SJSA1 (cell line): ENCODE data around the gene ZNF132. TPM values are rescaled to one million over a fixed set of nuclear protein-coding genes. Genes with fewer than 3 reads are reported as not detected.
"Not testable (repeated sequence)": the region's sequence is repeated elsewhere in the genome, so short reads cannot be mapped to it uniquely, and the experiment has no call there.

ENCODE experiments used
- DNase-seq, 2 experiments: peaks; one replicate each; pipeline ENCODE4 v3.0.0-alpha.2; 2015 to 2020; ENCODE audit warnings: low spot score in 2 of 2, low read depth in 1 of 2
- H3K27ac ChIP-seq: fragments of 250-450 bp; sonication (Bioruptor Pico); 2 replicates; pipeline ENCODE4 v1.5.1; 2020; ENCODE audit warnings: mild to moderate bottlenecking, moderate library complexity
- H3K27me3 ChIP-seq: fragments of 250-450 bp; sonication (Bioruptor Pico); replicated peaks from 2 replicates; pipeline ENCODE4 v1.5.1; 2020; ENCODE audit warnings: mild to moderate bottlenecking, moderate library complexity
- H3K36me3 ChIP-seq: fragments of 250-450 bp; sonication (Bioruptor Pico); 2 replicates; pipeline ENCODE4 v1.5.1; 2020; ENCODE audit warnings: mild to moderate bottlenecking
- H3K4me1 ChIP-seq: fragments of 250-450 bp; sonication (Bioruptor Pico); replicated peaks from 2 replicates; pipeline ENCODE4 v1.6.1; 2021; ENCODE audit warnings: mild to moderate bottlenecking
- H3K4me3 ChIP-seq: fragments of 250-450 bp; sonication (Bioruptor Pico); 2 replicates; pipeline ENCODE4 v1.5.1; 2020; ENCODE audit warnings: mild to moderate bottlenecking
- H3K9me3 ChIP-seq: fragments of 250-450 bp; sonication (Bioruptor Pico); replicated peaks from 2 replicates; pipeline ENCODE4 v1.5.1; 2020; ENCODE audit warnings: mild to moderate bottlenecking
- total RNA-seq: library from RNA; depleted of rRNA; stranded (reverse); fragments of >200 nt; shearing (Covaris generic); gene quantifications from 2 replicates; pipeline ENCODE4 v1.2.3, GENCODE V29; 2014

The ZNF132 gene
- total RNA-seq, 1 experiment from 2014 or later, result 6.0 TPM

GRCh38 chr19:58474997-58475713 lies 35.2 kb upstream of the ZNF132 start:
- DNase-seq, result no peak
- peaks cover 29% of the 10 kb centered on the region for H3K36me3 ChIP-seq
- peak overlapping the region; percentile 50 for H3K4me3 ChIP-seq
- no peaks in the 10 kb centered on the region for H3K9me3 ChIP-seq
- H3K27me3 ChIP-seq, result no peaks in the 10 kb centered on the region
- H3K4me1 ChIP-seq, result peaks cover 30% of the 10 kb centered on the region
- H3K27ac ChIP-seq, result peak overlapping the region; percentile 63

- peak in 1 of 2 experiments; percentile 42 for DNase-seq
- Histone ChIP-seq H3K27me3 (no peaks in the 10 kb centered on the region), H3K9me3 (no peaks in the 10 kb centered on the region), H3K4me3 (no peak overlapping the region), H3K36me3 (peaks cover 30% of the 10 kb centered on the region), H3K27ac (peak overlapping the region; percentile 63), H3K4me1 (peaks cover 30% of the 10 kb centered on the region)
Measured at GRCh38 chr19:58474291-58474996, 34.5 kb upstream of the ZNF132 start.

GRCh38 chr19:58473775-58474174 lies 33.8 kb upstream of the ZNF132 start:
- Histone ChIP-seq H3K27ac (no peak overlapping the region), H3K36me3 (peaks cover 35% of the 10 kb centered on the region), H3K9me3 (no peaks in the 10 kb centered on the region), H3K4me1 (peaks cover 30% of the 10 kb centered on the region), H3K4me3 (no peak overlapping the region), H3K27me3 (no peaks in the 10 kb centered on the region)
- no peak for DNase-seq

GRCh38 chr19:58471736-58472135 lies 31.8 kb upstream of the ZNF132 start:
- peaks cover 45% of the 10 kb centered on the region for H3K36me3 ChIP-seq
- no peaks in the 10 kb centered on the region for H3K27me3 ChIP-seq
- H3K4me3 ChIP-seq, result no peak overlapping the region
- no peak for DNase-seq
- H3K9me3 ChIP-seq, result no peaks in the 10 kb centered on the region
- peaks cover 34% of the 10 kb centered on the region for H3K4me1 ChIP-seq
- H3K27ac ChIP-seq, result no peak overlapping the region

- Histone ChIP-seq H3K4me1 (peaks cover 32% of the 10 kb centered on the region), H3K36me3 (peaks cover 45% of the 10 kb centered on the region)
- not testable (repeated sequence) for H3K9me3 ChIP-seq, H3K4me3 ChIP-seq, DNase-seq, H3K27me3 ChIP-seq, H3K27ac ChIP-seq
Measured at GRCh38 chr19:58470837-58471543, 31.0 kb upstream of the ZNF132 start.

- no peak for DNase-seq
- Histone ChIP-seq H3K4me1 (peaks cover 18% of the 10 kb centered on the region), H3K4me3 (no peak overlapping the region), H3K27me3 (no peaks in the 10 kb centered on the region), H3K27ac (no peak overlapping the region), H3K36me3 (peaks cover 45% of the 10 kb centered on the region), H3K9me3 (no peaks in the 10 kb centered on the region)
Measured at GRCh38 chr19:58469241-58470013, 29.5 kb upstream of the ZNF132 start.

- Histone ChIP-seq H3K4me1 (peaks cover 12% of the 10 kb centered on the region), H3K27ac (no peak overlapping the region), H3K4me3 (0 out of 2 replicates have a peak overlapping the region, but pooled peaks have one; percentile 8), H3K9me3 (no peaks in the 10 kb centered on the region), H3K36me3 (peaks cover 37% of the 10 kb centered on the region), H3K27me3 (no peaks in the 10 kb centered on the region)
- DNase-seq, result no peak
Measured at GRCh38 chr19:58468216-58468839, 28.4 kb upstream of the ZNF132 start.

- Histone ChIP-seq H3K36me3 (peaks cover 26% of the 10 kb centered on the region), H3K4me1 (peaks cover 12% of the 10 kb centered on the region), H3K27me3 (no peaks in the 10 kb centered on the region), H3K27ac (peak within 1 kb of the TSS; percentile 38), H3K4me3 (peak within 1 kb of the TSS; percentile 70), H3K9me3 (no peaks in the 10 kb centered on the region)
- DNase-seq, result peak; percentile 92 to 97
Measured at GRCh38 chr19:58466760-58467589, 27.0 kb upstream of the ZNF132 start, which contains the start of gene ZNF324. Gene ZNF324 (plus strand): TSS chr19:58467080. CDS start chr19:58469186, 2,106 bp downstream.

- Histone ChIP-seq H3K36me3 (peaks cover 22% of the 10 kb centered on the region), H3K9me3 (no peaks in the 10 kb centered on the region)
Measured at GRCh38 chr19:58466089-58466759, 26.3 kb upstream of the ZNF132 start.

GRCh38 chr19:58460039-58460438 lies 20.1 kb upstream of the ZNF132 start:
- Histone ChIP-seq H3K4me1 (no peaks in the 10 kb centered on the region), H3K9me3 (no peaks in the 10 kb centered on the region), H3K27ac (no peak overlapping the region), H3K36me3 (peaks cover 7% of the 10 kb centered on the region; the same call in 1 of the 2 replicates), H3K27me3 (no peaks in the 10 kb centered on the region), H3K4me3 (no peak overlapping the region)
- DNase-seq, result no peak

More at GRCh38 chr19:58466089-58466759, 26.3 kb upstream of the ZNF132 start:
- Histone ChIP-seq H3K4me1 (peaks cover 12% of the 10 kb centered on the region), H3K27me3 (no peaks in the 10 kb centered on the region), H3K4me3 (peak overlapping the region; percentile 70), H3K27ac (no peak overlapping the region)
- DNase-seq, result no peak

GRCh38 chr19:58456111-58456510 lies 16.2 kb upstream of the ZNF132 start:
- Histone ChIP-seq H3K27me3 (no peaks in the 10 kb centered on the region), H3K36me3 (peaks cover 11% of the 10 kb centered on the region; the same call in 1 of the 2 replicates), H3K27ac (no peak overlapping the region), H3K9me3 (no peaks in the 10 kb centered on the region), H3K4me3 (no peak overlapping the region), H3K4me1 (peaks cover 2% of the 10 kb centered on the region)
- DNase-seq, result no peak

GRCh38 chr19:58455306-58455705 lies 15.4 kb upstream of the ZNF132 start:
- Histone ChIP-seq H3K4me3 (no peak overlapping the region), H3K27me3 (no peaks in the 10 kb centered on the region), H3K36me3 (peaks cover 11% of the 10 kb centered on the region; the same call in 1 of the 2 replicates), H3K4me1 (peaks cover 7% of the 10 kb centered on the region), H3K27ac (no peak overlapping the region), H3K9me3 (peaks cover 5% of the 10 kb centered on the region; the same call in 1 of the 2 replicates)
- DNase-seq, result no peak
